Ishikawa (cell line): ENCODE measurements around the gene KCNK17.

Experiments
- CEBPB ChIP-seq: IDR thresholded peaks from 2 replicates; pipeline ENCODE4 v1.6.1; 2012
- CREB1 ChIP-seq: IDR thresholded peaks from 2 replicates; pipeline ENCODE4 v1.6.1; 2012; ENCODE audit warnings: low read depth
- EGR1 ChIP-seq: IDR thresholded peaks from 2 replicates; pipeline ENCODE4 v1.6.1; 2012
- EP300 ChIP-seq: IDR thresholded peaks from 2 replicates; pipeline ENCODE4 v1.6.1; 2012; ENCODE audit warnings: borderline replicate concordance
- FOXM1 ChIP-seq: IDR thresholded peaks from 2 replicates; pipeline ENCODE4 v1.6.1; 2012; ENCODE audit warnings: low read depth, borderline replicate concordance
- NFIC ChIP-seq: IDR thresholded peaks from 2 replicates; pipeline ENCODE4 v1.6.1; 2012
- RAD21 ChIP-seq: IDR thresholded peaks from 2 replicates; pipeline ENCODE4 v1.6.1; 2012; ENCODE audit warnings: low read depth
- TAF1 ChIP-seq: IDR thresholded peaks from 2 replicates; pipeline ENCODE4 v1.6.1; 2012; ENCODE audit warnings: low read depth, mild to moderate bottlenecking
- TCF12 ChIP-seq: IDR thresholded peaks from 2 replicates; pipeline ENCODE4 v1.6.1; 2012; ENCODE audit warnings: low read depth
- USF1 ChIP-seq: IDR thresholded peaks from 2 replicates; pipeline ENCODE4 v1.6.1; 2012
- YY1 ChIP-seq: IDR thresholded peaks from 2 replicates; pipeline ENCODE4 v1.6.1; 2012; ENCODE audit warnings: low read depth
- ZBTB7A ChIP-seq: IDR thresholded peaks from 2 replicates; pipeline ENCODE4 v1.6.1; 2012; ENCODE audit warnings: low read depth
- TF ChIP-seq, protein P1 (sequence below): IDR thresholded peaks from 2 replicates; pipeline ENCODE4 v1.6.1; 2012
- TF ChIP-seq, protein P2 (sequence below): IDR thresholded peaks from 2 replicates; pipeline ENCODE4 v1.6.1; 2012; ENCODE audit warnings: low read depth, mild to moderate bottlenecking

GRCh38 chr6:39294899-39295298 is 19.3 kb downstream of the KCNK17 start:
- TF ChIP-seq TAF1: no peak
- TF ChIP-seq, protein P1, sequence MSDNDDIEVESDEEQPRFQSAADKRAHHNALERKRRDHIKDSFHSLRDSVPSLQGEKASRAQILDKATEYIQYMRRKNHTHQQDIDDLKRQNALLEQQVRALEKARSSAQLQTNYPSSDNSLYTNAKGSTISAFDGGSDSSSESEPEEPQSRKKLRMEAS: no peak
- no peak for TF ChIP-seq RAD21
- no peak for TF ChIP-seq YY1
- no peak for TF ChIP-seq USF1
- TF ChIP-seq EP300: no peak
- TF ChIP-seq CEBPB: no peak
- TF ChIP-seq EGR1: no peak
- TF ChIP-seq FOXM1: no peak
- no peak for TF ChIP-seq NFIC
- TF ChIP-seq TCF12: no peak
- TF ChIP-seq, protein P2, sequence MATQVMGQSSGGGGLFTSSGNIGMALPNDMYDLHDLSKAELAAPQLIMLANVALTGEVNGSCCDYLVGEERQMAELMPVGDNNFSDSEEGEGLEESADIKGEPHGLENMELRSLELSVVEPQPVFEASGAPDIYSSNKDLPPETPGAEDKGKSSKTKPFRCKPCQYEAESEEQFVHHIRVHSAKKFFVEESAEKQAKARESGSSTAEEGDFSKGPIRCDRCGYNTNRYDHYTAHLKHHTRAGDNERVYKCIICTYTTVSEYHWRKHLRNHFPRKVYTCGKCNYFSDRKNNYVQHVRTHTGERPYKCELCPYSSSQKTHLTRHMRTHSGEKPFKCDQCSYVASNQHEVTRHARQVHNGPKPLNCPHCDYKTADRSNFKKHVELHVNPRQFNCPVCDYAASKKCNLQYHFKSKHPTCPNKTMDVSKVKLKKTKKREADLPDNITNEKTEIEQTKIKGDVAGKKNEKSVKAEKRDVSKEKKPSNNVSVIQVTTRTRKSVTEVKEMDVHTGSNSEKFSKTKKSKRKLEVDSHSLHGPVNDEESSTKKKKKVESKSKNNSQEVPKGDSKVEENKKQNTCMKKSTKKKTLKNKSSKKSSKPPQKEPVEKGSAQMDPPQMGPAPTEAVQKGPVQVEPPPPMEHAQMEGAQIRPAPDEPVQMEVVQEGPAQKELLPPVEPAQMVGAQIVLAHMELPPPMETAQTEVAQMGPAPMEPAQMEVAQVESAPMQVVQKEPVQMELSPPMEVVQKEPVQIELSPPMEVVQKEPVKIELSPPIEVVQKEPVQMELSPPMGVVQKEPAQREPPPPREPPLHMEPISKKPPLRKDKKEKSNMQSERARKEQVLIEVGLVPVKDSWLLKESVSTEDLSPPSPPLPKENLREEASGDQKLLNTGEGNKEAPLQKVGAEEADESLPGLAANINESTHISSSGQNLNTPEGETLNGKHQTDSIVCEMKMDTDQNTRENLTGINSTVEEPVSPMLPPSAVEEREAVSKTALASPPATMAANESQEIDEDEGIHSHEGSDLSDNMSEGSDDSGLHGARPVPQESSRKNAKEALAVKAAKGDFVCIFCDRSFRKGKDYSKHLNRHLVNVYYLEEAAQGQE: no peak
- TF ChIP-seq ZBTB7A: no peak
- no peak for TF ChIP-seq CREB1
